UCSD-AML1 (cell line): ENCODE data around the gene NKAIN2.
"Not testable (repeated sequence)": the region's sequence is repeated elsewhere in the genome, so short reads cannot be mapped to it uniquely, and the experiment has no call there.

Source experiments
- DNase-seq: peaks from one replicate; lab custom pipeline; 2025; ENCODE audit not compliant: unreplicated experiment; lab: John Stamatoyannopoulos, UW

NKAIN2 gene

DNA sequence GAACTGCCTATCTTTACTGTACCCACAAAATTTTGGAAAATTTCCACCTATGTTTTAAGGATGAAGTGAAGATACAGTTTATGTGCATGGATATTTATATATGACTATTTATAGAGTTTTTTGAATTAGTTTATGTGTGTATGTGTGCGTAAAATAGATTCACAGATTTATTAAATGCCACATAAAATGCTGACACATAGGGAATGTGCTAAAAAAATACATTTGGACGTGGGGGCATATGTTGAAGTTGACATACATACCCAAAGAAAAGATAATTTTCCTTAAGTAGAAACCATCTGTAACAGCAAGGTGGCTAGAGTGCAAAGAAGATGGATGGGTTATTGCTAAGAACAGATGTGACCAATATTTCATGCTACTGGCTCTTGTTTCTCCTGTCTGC is 856.5 kb downstream of the NKAIN2 start:
- no peak for DNase-seq

DNA sequence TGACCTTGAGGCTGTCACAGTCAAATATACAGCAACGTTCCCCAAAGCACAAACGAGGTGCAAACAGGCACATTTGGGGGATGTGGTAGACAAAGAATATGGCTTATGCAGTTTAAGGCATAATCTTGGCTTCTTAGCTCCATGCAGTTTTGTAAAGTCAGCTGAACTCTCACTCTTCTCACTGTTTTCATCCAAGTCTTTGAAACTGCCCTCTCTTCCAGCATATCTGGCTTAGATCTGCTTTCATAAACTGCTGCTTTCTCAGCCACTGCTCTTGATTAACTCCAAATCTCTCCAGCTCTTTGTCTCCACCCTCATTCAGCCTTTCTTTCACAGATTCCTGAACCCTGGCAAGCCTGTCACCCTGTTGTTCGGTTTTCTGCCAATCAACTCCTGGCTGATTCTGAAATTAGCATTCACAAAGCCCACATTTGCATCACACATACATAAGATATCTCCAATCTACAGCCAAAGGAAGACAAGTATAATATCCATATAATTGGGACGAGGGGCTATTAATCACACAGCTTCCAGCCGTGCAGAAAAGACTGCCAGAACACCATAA is 857.5 kb downstream of the NKAIN2 start:
- DNase-seq = no peak

DNA sequence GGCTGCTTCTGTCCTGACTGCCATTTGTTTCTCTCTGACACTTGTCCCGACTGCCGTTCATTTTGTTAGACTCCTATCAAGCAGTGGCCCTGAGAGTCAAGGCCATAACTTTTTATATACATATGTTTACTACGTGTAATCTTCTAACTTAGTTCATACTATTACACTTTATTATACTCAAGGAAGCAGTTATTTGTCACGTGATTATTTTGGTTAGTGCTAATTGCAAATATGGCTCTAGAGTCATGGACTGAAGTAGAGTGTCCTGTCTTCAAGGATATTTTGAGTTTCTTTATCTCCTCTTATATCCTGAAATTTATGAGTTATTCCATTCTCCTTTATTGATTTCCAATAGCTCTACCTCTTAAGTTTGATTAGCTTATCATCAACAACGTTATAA is 864.4 kb downstream of the NKAIN2 start:
- DNase-seq = no peak

DNA sequence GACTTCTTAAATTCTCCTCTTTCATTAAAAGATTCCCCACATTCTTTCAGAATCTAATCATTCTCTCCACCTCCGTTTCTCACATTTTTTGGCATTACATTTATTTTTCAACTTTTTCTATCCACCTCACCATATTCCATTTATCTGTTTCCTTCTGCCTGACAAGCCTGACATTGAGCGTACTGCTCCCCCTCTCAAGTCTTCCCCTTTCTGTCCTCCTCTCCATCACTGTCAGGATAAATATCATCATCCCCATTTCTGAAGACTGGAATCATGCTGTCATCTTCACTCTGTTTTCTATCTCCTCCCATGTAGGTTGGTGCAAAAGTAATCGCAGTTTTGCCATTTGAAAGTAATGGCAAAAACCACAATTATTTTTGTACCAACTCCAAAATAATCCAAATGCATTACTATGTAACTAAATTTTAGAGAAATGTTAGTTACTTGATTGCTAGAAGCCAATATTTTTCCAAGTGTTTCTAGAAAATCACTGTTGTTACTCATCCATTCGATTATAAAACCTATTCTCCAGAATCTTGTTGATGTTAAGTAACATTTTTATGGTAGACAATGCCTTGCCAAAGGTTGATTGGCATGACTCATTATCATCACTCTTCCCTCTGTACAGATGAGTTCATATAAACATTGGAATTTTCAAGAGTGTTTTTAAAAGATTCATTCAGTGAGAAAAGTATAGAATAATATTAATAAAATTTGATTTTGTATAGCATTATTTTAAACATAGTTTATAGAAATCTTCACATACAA is 866.2 kb downstream of the NKAIN2 start:
- DNase-seq = no peak

DNA sequence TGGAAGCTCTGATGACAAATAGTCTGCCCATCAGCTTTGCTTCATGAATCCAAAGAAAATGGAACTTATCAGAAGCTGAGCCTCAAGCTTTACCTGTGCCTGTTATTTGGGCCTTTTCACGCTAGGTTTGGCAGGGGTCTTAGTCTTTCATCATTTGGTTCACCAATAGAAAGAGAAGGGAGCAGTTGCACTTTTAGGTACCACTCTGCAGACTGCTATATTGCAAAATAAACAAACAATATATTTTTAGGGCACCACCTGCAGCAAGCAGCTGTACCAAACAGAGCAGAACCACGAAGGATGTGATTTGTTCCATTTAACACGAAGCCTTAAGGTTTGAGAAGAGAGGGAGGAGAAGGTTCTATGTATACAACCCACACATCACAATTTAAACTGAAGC is 867.1 kb downstream of the NKAIN2 start:
- no peak for DNase-seq

- no peak for DNase-seq
Observed at GRCh38 chr6:124671324-124671723, 867.7 kb downstream of the NKAIN2 start.

DNA sequence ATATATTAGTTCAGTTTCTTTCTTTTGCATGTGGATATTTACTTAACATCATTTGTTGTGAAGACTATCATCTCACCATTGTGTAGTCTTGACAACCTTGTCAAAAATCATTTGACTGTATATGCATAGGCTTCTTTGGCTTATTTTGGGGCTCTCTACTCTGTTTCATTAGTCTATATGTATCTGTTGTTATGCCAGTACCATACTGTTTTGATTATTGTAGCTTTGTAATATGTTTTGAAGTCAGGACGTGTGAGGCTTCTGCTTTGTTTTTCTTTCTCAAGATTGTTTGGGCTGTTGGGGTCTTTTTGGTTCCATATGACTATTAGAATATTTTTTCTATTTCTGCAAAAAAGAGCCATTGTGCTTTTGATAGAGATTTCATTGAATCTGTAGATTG is 870.4 kb downstream of the NKAIN2 start:
- no peak for DNase-seq

- no peak for DNase-seq
Observed at GRCh38 chr6:124676033-124676432, 872.4 kb downstream of the NKAIN2 start.

DNA sequence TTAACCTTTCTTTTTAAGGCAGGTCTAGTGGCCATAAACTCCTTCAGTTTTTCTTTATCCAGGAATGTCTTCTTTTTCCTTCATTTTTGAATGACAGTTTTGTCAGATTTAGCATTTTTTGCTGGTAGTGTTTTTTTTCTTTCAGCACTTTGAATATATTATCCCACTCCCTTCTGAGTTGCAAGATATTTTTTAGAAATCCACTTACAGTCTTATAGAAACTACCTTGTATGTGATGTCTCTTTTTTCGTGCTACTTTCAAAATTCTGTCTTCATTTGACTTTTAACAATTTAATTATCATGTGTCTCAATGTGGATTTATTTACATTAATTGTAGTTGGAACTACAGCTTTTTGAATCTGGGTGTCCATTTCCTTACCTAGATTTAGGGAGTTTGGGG is 874.2 kb downstream of the NKAIN2 start:
- DNase-seq = no peak

- DNase-seq = no peak
Observed at GRCh38 chr6:124679387-124679786, 875.7 kb downstream of the NKAIN2 start.

GRCh38 chr6:124682751-124683150 is 879.1 kb downstream of the NKAIN2 start:
- no peak for DNase-seq

GRCh38 chr6:124683507-124683906 is 879.8 kb downstream of the NKAIN2 start:
- DNase-seq = no peak

- DNase-seq = no peak
Observed at GRCh38 chr6:124684621-124685020, 881.0 kb downstream of the NKAIN2 start.

DNA sequence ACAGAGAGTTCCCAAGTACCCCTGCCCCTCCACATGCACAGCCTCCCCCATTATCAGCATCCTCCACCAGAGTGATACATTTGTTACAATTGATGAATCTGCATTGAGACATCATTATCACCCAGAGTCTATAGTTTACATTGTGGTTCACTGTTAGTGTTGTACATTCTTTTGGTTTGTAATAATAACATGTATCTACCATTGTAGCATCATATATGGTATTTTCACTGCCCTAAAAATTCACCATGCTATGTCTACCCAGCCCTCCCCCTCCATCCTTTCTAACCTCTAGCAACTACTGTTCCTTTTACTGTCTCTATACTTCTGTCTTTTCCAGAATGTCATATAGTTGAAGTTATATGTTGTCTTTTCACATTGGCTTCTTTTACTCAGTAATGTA is 884.7 kb downstream of the NKAIN2 start:
- DNase-seq = no peak

- no peak for DNase-seq
Observed at GRCh38 chr6:124694139-124694705, 890.6 kb downstream of the NKAIN2 start.

DNA sequence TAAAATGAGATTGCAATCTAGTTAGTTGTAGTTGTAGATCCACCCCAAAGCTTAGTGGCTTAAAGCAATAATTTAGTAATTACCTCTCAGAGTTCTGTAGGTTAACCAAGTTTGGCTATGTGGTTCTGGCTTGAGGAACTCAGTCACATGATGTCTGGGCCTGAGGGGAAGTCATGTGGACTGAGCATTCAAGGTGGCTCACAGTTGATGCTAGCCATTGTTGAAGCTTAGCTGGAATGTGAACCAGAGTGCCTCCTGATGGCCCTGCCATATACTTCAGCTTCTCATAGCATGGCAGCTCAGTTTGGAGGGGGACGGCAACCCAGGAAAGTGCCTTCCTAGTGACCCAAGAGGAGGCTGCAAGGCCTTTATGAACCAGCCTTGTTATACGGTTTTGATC is 895.4 kb downstream of the NKAIN2 start:
- no peak for DNase-seq

- no peak for DNase-seq
Observed at GRCh38 chr6:124703541-124703940, 899.9 kb downstream of the NKAIN2 start.

DNA sequence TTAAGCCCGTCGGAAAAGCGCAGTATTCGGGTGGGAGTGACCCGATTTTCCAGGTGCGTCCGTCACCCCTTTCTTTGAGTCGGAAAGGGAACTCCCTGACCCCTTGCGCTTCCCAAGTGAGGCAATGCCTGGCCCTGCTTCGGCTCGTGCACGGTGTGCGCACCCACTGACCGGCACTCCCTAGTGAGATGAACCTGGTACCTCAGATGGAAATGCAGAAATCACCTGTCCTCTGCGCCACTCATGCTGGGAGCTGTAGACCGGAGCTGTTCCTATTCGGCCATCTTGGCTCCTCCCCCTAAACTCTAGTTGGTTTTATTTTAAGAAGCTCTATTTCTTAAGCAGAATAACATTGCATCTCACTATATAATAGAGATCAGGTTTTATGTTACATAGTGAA is 908.9 kb downstream of the NKAIN2 start:
- not testable (repeated sequence) for DNase-seq

- no peak for DNase-seq
Observed at GRCh38 chr6:124714728-124715127, 911.1 kb downstream of the NKAIN2 start.

DNA sequence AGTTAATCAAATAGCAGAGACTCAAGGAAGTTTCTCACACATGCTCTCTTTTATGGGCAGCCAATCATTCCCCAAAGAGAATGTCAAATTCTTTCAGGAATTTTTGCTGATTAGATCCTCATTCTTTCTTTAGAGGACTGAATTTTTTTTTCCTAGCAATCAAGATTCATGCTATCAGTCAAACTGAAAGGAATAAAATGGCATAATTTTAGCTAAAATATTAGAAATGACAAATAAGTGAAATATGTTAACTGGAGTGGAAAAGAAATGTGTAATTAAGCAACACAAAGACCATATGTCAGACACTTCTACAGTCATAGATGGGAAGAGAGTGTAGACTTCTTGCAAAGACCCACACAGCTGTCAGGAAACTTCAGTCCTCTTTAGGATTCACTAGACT is 916.2 kb downstream of the NKAIN2 start:
- no peak for DNase-seq

DNA sequence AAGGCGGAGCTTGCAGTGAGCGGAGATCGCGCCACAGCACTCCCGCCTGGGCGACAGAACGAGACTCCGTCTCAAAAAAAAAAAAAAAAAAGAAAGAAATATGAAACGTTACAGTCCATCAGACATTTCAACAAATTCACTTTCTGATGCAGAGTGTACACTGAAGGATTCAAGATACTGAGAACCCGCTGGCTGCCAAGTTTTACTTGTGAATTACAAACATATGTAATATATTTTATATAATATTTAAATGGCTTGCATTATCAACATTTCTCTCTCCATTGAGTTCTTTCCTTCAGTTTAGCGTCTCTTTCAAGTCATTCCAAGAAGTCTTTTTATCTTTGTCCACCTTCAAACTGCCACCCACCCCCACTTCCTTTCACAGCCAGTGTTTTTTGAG is 917.7 kb downstream of the NKAIN2 start:
- DNase-seq = no peak

- no peak for DNase-seq
Observed at GRCh38 chr6:124722141-124722878, 918.6 kb downstream of the NKAIN2 start.
